ENCODE measurements around the gene YTHDF1. TPM values are rescaled to one million over a fixed set of nuclear protein-coding genes. Genes with fewer than 3 reads are reported as not detected.
A peak's percentile ranks its signal among the peaks of the same experiment; 100 is the strongest.

Gene YTHDF1
- total and polyA plus RNA-seq, 7 experiments from 2014 or later, result 27.5 to 52.1 (median 42.0) TPM

- Mint-ChIP-seq H3K36me3 (peaks cover 7 to 33% (median 15%) of the 10 kb centered on the region in 5 donors), H3K9me3 (no peaks in the 10 kb centered on the region), H3K27ac (peak overlapping the region; percentile 51 to 94 (median 87)), H3K4me1 (peaks cover 48 to 66% (median 61%) of the 10 kb centered on the region in 7 donors), H3K27me3 (no peaks in the 10 kb centered on the region), H3K4me3 (peak overlapping the region; percentile 88 to 97 (median 92))
- Histone ChIP-seq H3K4me3 (ENCODE audit: low read length) (no peak overlapping the region), H3K27me3 (ENCODE audit: control insufficient read depth in 2 of 2, insufficient read depth in 2 of 2, low read length in 2 of 2) (no peaks in the 10 kb centered on the region), H3K4me1 (ENCODE audit: control insufficient read depth in 2 of 2, insufficient read depth in 2 of 2, low read length in 2 of 2) (peaks cover 10 to 42% of the 10 kb centered on the region in 2 donors), H3K9me3 (ENCODE audit: control insufficient read depth in 2 of 3, low read length in 3 of 3) (no peaks in the 10 kb centered on the region), H3K27ac (ENCODE audit: low read depth, low read length) (peak overlapping the region; percentile 95), H3K36me3 (ENCODE audit: control insufficient read depth in 2 of 3, insufficient read depth in 3 of 3, low read length in 3 of 3) (peaks cover 0 to 45% (median 10%) of the 10 kb centered on the region in 3 experiments)
- no peak for DNase-seq
- CTCF ChIA-PET, result interaction anchor here (3.2 kb wide), 1 partner anchor 9 kb away, joined by 20 read pairs; no protein-coding TSS in a partner anchor
- POLR2A ChIA-PET, result interaction anchor here (0.6 to 1.2 kb wide), 3 partner anchors 16 to 1041 kb away, joined by 3 read pairs; partner anchors contain the start of gene PCMTD2
- intact Hi-C loops (cut with micrococcal nuclease), result loop anchor here in 1 of 2 donors (10.0 kb wide), 1 partner anchor 830 kb away; the partner anchor contains the start of gene RPS21
- no peak for ATAC-seq
These were observed 1.4 kb downstream of the YTHDF1 start for GRCh38 chr20:63214514-63214913.

- Mint-ChIP-seq H3K4me3 (peak overlapping the region in 7 of 10 donors; percentile 1 to 93 (median 63)), H3K27ac (peak overlapping the region in 2 of 9 donors; percentile 58 to 59), H3K4me1 (peaks cover 49 to 79% (median 74%) of the 10 kb centered on the region in 7 donors), H3K9me3 (no peaks in the 10 kb centered on the region), H3K27me3 (no peaks in the 10 kb centered on the region), H3K36me3 (peaks cover 7 to 44% (median 18%) of the 10 kb centered on the region in 5 donors)
- intact Hi-C loops (cut with micrococcal nuclease), result loop anchor here in 1 of 2 donors (10.0 kb wide), 1 partner anchor 828 kb away; the partner anchor contains the start of gene RPS21
- no peaks in the 10 kb centered on the region for H3K27me3 ChIP-seq (ENCODE audit: control insufficient read depth in 2 of 2, insufficient read depth in 2 of 2, low read length in 2 of 2)
- DNase-seq (no peak), ATAC-seq (no peak)
- peaks cover 10 to 42% of the 10 kb centered on the region in 2 donors for H3K4me1 ChIP-seq (ENCODE audit: control insufficient read depth in 2 of 2, insufficient read depth in 2 of 2, low read length in 2 of 2)
- peaks cover under 1 to 61% (median 22%) of the 10 kb centered on the region in 3 experiments for H3K36me3 ChIP-seq (ENCODE audit: control insufficient read depth in 2 of 3, insufficient read depth in 3 of 3, low read length in 3 of 3)
- ChIA-PET CTCF (interaction anchor here (0.6 to 3.2 kb wide), 2 partner anchors 11 to 1203 kb away, joined by 3 to 20 read pairs; no protein-coding TSS in a partner anchor), POLR2A (no interaction called here)
- H3K27ac ChIP-seq (ENCODE audit: low read depth, low read length), result no peak overlapping the region
- H3K4me3 ChIP-seq (ENCODE audit: low read length), result no peak overlapping the region
- no peaks in the 10 kb centered on the region for H3K9me3 ChIP-seq (ENCODE audit: control insufficient read depth in 2 of 3, low read length in 3 of 3)
These were observed 3.1 kb downstream of the YTHDF1 start for GRCh38 chr20:63212792-63213191.

DNA sequence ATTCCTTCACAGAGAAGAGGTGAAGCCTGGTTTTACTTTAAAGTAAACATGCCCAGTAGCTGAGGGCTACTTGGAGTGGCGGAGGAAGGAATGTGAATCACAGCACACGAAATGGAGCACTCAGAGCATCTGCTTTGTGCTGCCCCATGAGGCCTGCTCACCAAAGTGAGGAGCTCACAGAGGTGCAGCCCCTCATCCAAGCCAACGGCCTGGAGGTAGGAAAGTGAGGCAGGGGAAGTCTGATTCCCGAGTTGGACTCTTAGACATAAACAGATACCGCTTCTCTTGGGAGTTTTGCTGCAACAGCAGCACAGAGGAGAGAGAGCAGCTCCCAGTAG lies 3.6 kb downstream of the YTHDF1 start:
- CTCF ChIA-PET, result interaction anchor here (0.6 to 3.2 kb wide), 2 partner anchors 11 to 199 kb away, joined by 3 to 20 read pairs; no protein-coding TSS in a partner anchor
- H3K9me3 ChIP-seq (ENCODE audit: control insufficient read depth in 2 of 3, low read length in 3 of 3), result no peaks in the 10 kb centered on the region
- H3K27ac ChIP-seq (ENCODE audit: low read depth, low read length), result no peak overlapping the region
- H3K4me1 ChIP-seq (ENCODE audit: control insufficient read depth in 2 of 2, insufficient read depth in 2 of 2, low read length in 2 of 2), result peaks cover 10 to 42% of the 10 kb centered on the region in 2 donors
- no peak for ATAC-seq
- H3K27ac Mint-ChIP-seq, result peak overlapping the region in 2 of 9 donors; percentile 59 to 68
- no peaks in the 10 kb centered on the region for H3K27me3 ChIP-seq (ENCODE audit: control insufficient read depth in 2 of 2, insufficient read depth in 2 of 2, low read length in 2 of 2)
- peak overlapping the region in 8 of 10 donors; percentile 4 to 69 (median 42) for H3K4me3 Mint-ChIP-seq
- DNase-seq, result no peak
- H3K36me3 Mint-ChIP-seq, result peaks cover 7 to 45% (median 19%) of the 10 kb centered on the region in 5 donors
- H3K9me3 Mint-ChIP-seq, result no peaks in the 10 kb centered on the region
- intact Hi-C loops (cut with micrococcal nuclease), result loop anchor here in 1 of 2 donors (10.0 kb wide), 1 partner anchor 828 kb away; the partner anchor contains the start of gene RPS21
- no peaks in the 10 kb centered on the region for H3K27me3 Mint-ChIP-seq
- H3K4me3 ChIP-seq (ENCODE audit: low read length), result no peak overlapping the region
- POLR2A ChIA-PET, result interaction anchor here (1.4 kb wide), 1 partner anchor 14 kb away, joined by 4 read pairs; no protein-coding TSS in a partner anchor
- peaks cover 5 to 66% (median 22%) of the 10 kb centered on the region in 3 experiments for H3K36me3 ChIP-seq (ENCODE audit: control insufficient read depth in 2 of 3, insufficient read depth in 3 of 3, low read length in 3 of 3)
- peaks cover 49 to 83% (median 74%) of the 10 kb centered on the region in 7 donors for H3K4me1 Mint-ChIP-seq

DNA sequence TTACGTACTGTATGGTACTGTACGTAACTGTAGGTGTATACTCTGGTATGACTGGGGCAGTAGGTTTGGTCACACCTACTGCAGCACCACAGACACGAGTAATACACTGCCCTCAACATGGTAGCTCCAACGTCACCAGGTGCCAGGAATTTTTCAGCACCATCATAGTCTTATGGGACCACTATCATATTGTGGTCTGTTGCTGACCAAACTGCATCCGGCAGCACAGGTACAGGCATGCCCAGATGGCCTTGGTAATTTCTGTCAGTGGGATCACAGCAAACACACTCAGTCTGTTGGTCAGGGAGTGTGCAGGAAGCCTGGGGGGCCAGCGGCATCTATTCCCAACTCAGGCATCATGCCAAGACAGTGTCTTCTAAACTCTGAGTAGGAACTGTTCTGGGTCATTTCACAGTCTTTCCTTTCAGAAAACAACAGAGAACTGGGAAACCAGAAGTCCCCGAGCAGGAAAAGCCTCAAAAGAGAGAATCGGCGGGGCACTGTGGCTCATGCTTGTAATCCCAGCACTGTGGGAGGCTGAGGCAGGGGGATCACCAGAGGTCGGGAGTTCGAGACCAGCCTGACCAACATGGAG lies 5.8 kb downstream of the YTHDF1 start:
- POLR2A ChIA-PET, result no interaction called here
- CTCF ChIA-PET, result interaction anchor here (2.5 kb wide), 1 partner anchor 13 kb away, joined by 9 read pairs; no protein-coding TSS in a partner anchor
- H3K27ac ChIP-seq (ENCODE audit: low read depth, low read length), result no peak overlapping the region
- H3K4me1 ChIP-seq (ENCODE audit: control insufficient read depth in 2 of 2, insufficient read depth in 2 of 2, low read length in 2 of 2), result peaks cover 8 to 34% of the 10 kb centered on the region in 2 donors
- Mint-ChIP-seq H3K36me3 (peaks cover 14 to 54% (median 22%) of the 10 kb centered on the region in 5 donors), H3K27me3 (no peaks in the 10 kb centered on the region), H3K27ac (peak overlapping the region in 1 of 9 donors; percentile 65), H3K9me3 (no peaks in the 10 kb centered on the region), H3K4me1 (peaks cover 40 to 87% (median 70%) of the 10 kb centered on the region in 7 donors), H3K4me3 (no peak overlapping the region)
- DNase-seq (no peak), ATAC-seq (no peak)
- H3K4me3 ChIP-seq (ENCODE audit: low read length), result no peak overlapping the region
- peaks cover 6 to 84% (median 22%) of the 10 kb centered on the region in 3 experiments for H3K36me3 ChIP-seq (ENCODE audit: control insufficient read depth in 2 of 3, insufficient read depth in 3 of 3, low read length in 3 of 3)
- intact Hi-C loops (cut with micrococcal nuclease), result loop anchor here in 1 of 2 donors (10.0 kb wide), 1 partner anchor 825 kb away; the partner anchor contains the start of gene RPS21
- no peaks in the 10 kb centered on the region for H3K27me3 ChIP-seq (ENCODE audit: control insufficient read depth in 2 of 2, insufficient read depth in 2 of 2, low read length in 2 of 2)
- H3K9me3 ChIP-seq (ENCODE audit: control insufficient read depth in 2 of 3, low read length in 3 of 3), result no peaks in the 10 kb centered on the region

- ChIA-PET CTCF (no interaction called here), POLR2A (no interaction called here)
- no peak overlapping the region for H3K4me3 ChIP-seq (ENCODE audit: low read length)
- Mint-ChIP-seq H3K27me3 (no peaks in the 10 kb centered on the region), H3K9me3 (no peaks in the 10 kb centered on the region), H3K27ac (no peak overlapping the region), H3K4me1 (peaks cover 24 to 71% (median 59%) of the 10 kb centered on the region in 7 donors), H3K36me3 (peaks cover 7 to 55% (median 13%) of the 10 kb centered on the region in 5 donors), H3K4me3 (no peak overlapping the region)
- H3K27me3 ChIP-seq (ENCODE audit: control insufficient read depth in 2 of 2, insufficient read depth in 2 of 2, low read length in 2 of 2), result no peaks in the 10 kb centered on the region
- DNase-seq (no peak), ATAC-seq (no peak)
- no peak overlapping the region for H3K27ac ChIP-seq (ENCODE audit: low read depth, low read length)
- peaks cover 8 to 93% (median 22%) of the 10 kb centered on the region in 3 experiments for H3K36me3 ChIP-seq (ENCODE audit: control insufficient read depth in 2 of 3, insufficient read depth in 3 of 3, low read length in 3 of 3)
- no peaks in the 10 kb centered on the region for H3K9me3 ChIP-seq (ENCODE audit: control insufficient read depth in 2 of 3, low read length in 3 of 3)
- H3K4me1 ChIP-seq (ENCODE audit: control insufficient read depth in 2 of 2, insufficient read depth in 2 of 2, low read length in 2 of 2), result peaks cover 0 to 18% of the 10 kb centered on the region in 2 donors
- intact Hi-C loops (cut with micrococcal nuclease), result no loop called here
These were observed 7.5 kb downstream of the YTHDF1 start for GRCh38 chr20:63208346-63208909.

- no peak overlapping the region for H3K4me3 ChIP-seq (ENCODE audit: low read length)
- ATAC-seq, result no peak
These were observed 9.1 kb downstream of the YTHDF1 start for GRCh38 chr20:63206878-63207277.

More at GRCh38 chr20:63206878-63207277, 9.1 kb downstream of the YTHDF1 start:
- H3K27ac Mint-ChIP-seq, result no peak overlapping the region
- POLR2A ChIA-PET, result interaction anchor here (0.6 kb wide), 1 partner anchor 857 kb away, joined by 4 read pairs; no protein-coding TSS in a partner anchor
- Histone ChIP-seq H3K9me3 (ENCODE audit: control insufficient read depth in 2 of 3, low read length in 3 of 3) (no peaks in the 10 kb centered on the region), H3K27me3 (ENCODE audit: control insufficient read depth in 2 of 2, insufficient read depth in 2 of 2, low read length in 2 of 2) (no peaks in the 10 kb centered on the region), H3K4me1 (ENCODE audit: control insufficient read depth in 2 of 2, insufficient read depth in 2 of 2, low read length in 2 of 2) (peaks cover 0 to 7% of the 10 kb centered on the region in 2 donors), H3K27ac (ENCODE audit: low read depth, low read length) (no peak overlapping the region), H3K36me3 (ENCODE audit: control insufficient read depth in 2 of 3, insufficient read depth in 3 of 3, low read length in 3 of 3) (peaks cover 15 to 93% (median 21%) of the 10 kb centered on the region in 3 experiments)
- H3K4me1 Mint-ChIP-seq, result peaks cover 11 to 57% (median 44%) of the 10 kb centered on the region in 7 donors
- H3K4me3 Mint-ChIP-seq, result no peak overlapping the region
- no peak for DNase-seq
- peaks cover 5 to 47% (median 8%) of the 10 kb centered on the region in 5 donors for H3K36me3 Mint-ChIP-seq
- no peaks in the 10 kb centered on the region for H3K27me3 Mint-ChIP-seq
- CTCF ChIA-PET, result interaction anchor here (1.0 kb wide), 1 partner anchor 16 kb away, joined by 3 read pairs; no protein-coding TSS in a partner anchor
- intact Hi-C loops (cut with micrococcal nuclease), result no loop called here
- no peaks in the 10 kb centered on the region for H3K9me3 Mint-ChIP-seq
